Measurements from ENCODE around the gene CHD5.

The CHD5 gene

DNA sequence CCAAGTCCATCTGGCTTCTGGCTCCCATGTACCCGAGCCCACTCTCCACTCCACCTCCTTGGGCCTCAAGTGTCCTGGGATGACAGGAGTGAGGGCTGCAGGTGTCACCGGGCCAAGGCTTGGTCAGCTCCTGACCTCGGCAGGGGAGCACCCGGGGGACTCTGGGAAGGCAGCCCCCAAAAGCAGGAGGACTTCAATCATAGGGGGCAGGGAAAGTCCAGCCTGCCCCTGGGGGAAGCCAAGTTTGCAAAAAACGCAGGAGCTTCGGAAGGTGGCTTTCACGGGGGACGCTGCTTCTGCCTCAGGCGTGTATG, 77.6 kb downstream of the CHD5 start:
- H3K4me3 ChIP-seq (replicated peaks; ENCODE audit: low read depth, low read length), result no peak overlapping the region
- TF ChIP-seq CTCF (IDR thresholded peaks at IDR 0.05; ENCODE audit: low read depth, low read length, missing control alignments), result no peak
- no peak for DNase-seq (ENCODE audit: extremely low read depth, low read depth)

GRCh38 chr1:6101826-6102531, 78.1 kb downstream of the CHD5 start:
- H3K4me3 ChIP-seq (replicated peaks; ENCODE audit: low read depth, low read length), result no peak overlapping the region
- TF ChIP-seq CTCF (IDR thresholded peaks at IDR 0.05; ENCODE audit: low read depth, low read length, missing control alignments), result no peak
- DNase-seq (ENCODE audit: extremely low read depth, low read depth), result no peak

DNA sequence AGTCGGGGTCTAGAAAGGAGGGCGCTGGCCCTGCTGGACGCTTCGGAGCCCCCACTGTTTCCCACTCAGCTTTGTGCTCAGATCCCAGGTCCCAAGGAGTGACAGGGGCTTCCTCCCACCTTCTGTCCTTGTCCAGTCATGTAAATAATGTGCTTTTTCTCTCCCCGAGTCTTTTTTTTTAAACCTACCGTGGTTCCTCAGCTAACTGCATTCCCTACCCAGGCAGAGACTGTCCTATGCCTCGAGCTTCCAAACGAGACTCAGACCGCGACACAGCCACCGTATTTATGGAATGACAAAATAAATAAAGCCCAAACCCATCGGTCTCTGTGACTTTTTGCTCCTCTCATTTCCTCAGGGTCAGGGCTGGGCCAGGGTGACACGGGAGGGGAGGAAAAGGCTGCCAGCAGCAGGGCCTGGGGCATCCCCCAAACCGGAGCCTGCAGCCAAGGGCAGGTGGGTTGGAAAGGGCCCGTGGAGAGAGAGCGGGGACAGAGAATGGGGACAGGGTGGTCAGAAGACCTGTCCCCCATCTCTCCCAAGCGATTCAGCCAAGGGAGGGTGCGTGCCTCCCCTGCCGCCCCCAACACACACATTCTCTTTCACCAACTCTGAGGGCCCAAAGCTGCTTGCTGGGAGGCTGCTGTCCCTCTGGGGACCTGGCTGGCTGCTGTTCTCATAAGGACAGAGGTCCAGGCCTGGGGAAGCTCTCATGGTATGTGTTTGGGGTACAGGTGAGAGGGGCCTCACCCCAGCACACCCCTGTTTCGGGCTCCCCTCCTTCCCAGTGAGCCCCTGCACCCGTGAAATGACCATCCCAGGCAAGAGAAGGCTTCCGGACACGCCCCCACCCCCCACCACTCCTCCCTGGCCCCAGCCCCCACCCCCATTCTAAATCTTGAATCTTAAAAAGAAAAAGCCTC, 79.0 kb downstream of the CHD5 start:
- no peak overlapping the region for H3K4me3 ChIP-seq (replicated peaks; ENCODE audit: low read depth, low read length)
- DNase-seq (ENCODE audit: extremely low read depth, low read depth), result no peak
- TF ChIP-seq CTCF (IDR thresholded peaks at IDR 0.05; ENCODE audit: low read depth, low read length, missing control alignments), result no peak

- TF ChIP-seq CTCF (IDR thresholded peaks at IDR 0.05; ENCODE audit: low read depth, low read length, missing control alignments), result peak; percentile 20
- no peak for DNase-seq (ENCODE audit: extremely low read depth, low read depth)
- no peak overlapping the region for H3K4me3 ChIP-seq (replicated peaks; ENCODE audit: low read depth, low read length)
These were observed 80.0 kb downstream of the CHD5 start for GRCh38 chr1:6099787-6100765.

GRCh38 chr1:6099297-6099696, 80.8 kb downstream of the CHD5 start:
- no peak for TF ChIP-seq CTCF (IDR thresholded peaks at IDR 0.05; ENCODE audit: low read depth, low read length, missing control alignments)

More at GRCh38 chr1:6099297-6099696, 80.8 kb downstream of the CHD5 start:
- no peak overlapping the region for H3K4me3 ChIP-seq (replicated peaks; ENCODE audit: low read depth, low read length)
- DNase-seq (ENCODE audit: extremely low read depth, low read depth), result no peak
